Fibroblast of villous mesenchyme (primary cell): ENCODE data around the gene MUC4. TPM values are rescaled to one million over a fixed set of nuclear protein-coding genes. Genes with fewer than 3 reads are reported as not detected.
A peak's percentile ranks its signal among the peaks of the same experiment; 100 is the strongest.

Source experiments
- DNase-seq: peaks from one replicate; pipeline ENCODE4 v3.0.0-alpha.2; 2010; ENCODE audit warnings: low read depth
- H3K4me3 ChIP-seq: 2 replicates; pipeline ENCODE4 v1.5.1; 2011; ENCODE audit warnings: low read depth, mild to moderate bottlenecking, low read length
- CTCF ChIP-seq: IDR thresholded peaks from 2 replicates; pipeline ENCODE4 v1.5.1; 2012; ENCODE audit warnings: low read depth, mild to moderate bottlenecking, low read length; ENCODE audit not compliant: insufficient read depth
- total RNA-seq: library from RNA; depleted of rRNA; stranded (reverse); fragments of >200 nt; gene quantifications from 2 replicates; pipeline ENCODE4 v1.2.3, GENCODE V29; 2012

The MUC4 gene
- total RNA-seq, 1 donor: not detected

GRCh38 chr3:195805181-195805580 lies 6.5 kb downstream of the MUC4 start:
- no peak for DNase-seq
- TF ChIP-seq CTCF: no peak
- no peak overlapping the region for H3K4me3 ChIP-seq

GRCh38 chr3:195803289-195803908 lies 8.3 kb downstream of the MUC4 start:
- peak overlapping the region; percentile 32 for H3K4me3 ChIP-seq
- TF ChIP-seq CTCF: no peak
- peak; percentile 48 for DNase-seq

GRCh38 chr3:195802795-195803194 lies 8.9 kb downstream of the MUC4 start:
- peak; percentile 18 for DNase-seq
- H3K4me3 ChIP-seq: peak overlapping the region; percentile 32
- TF ChIP-seq CTCF: no peak

- TF ChIP-seq CTCF: no peak
- H3K4me3 ChIP-seq: no peak overlapping the region
- no peak for DNase-seq
Observed at GRCh38 chr3:195802261-195802701, 9.4 kb downstream of the MUC4 start.

- H3K4me3 ChIP-seq: no peak overlapping the region
- TF ChIP-seq CTCF: no peak
- DNase-seq: no peak
Observed at GRCh38 chr3:195801251-195802183, 10.2 kb downstream of the MUC4 start.

- no peak overlapping the region for H3K4me3 ChIP-seq
- no peak for TF ChIP-seq CTCF
- no peak for DNase-seq
Observed at GRCh38 chr3:195800240-195800639, 11.5 kb downstream of the MUC4 start.
